H1 (cell line): ENCODE results near the gene CCDC136. TPM values are rescaled to one million over a fixed set of nuclear protein-coding genes. Genes with fewer than 3 reads are reported as not detected.

ENCODE experiments used
- CTCF ChIA-PET: fragments of 300-600 bp; sonication (Branson Sonifier 250); formaldehyde crosslinking; loops from one replicate; lab custom pipeline; 2021; ENCODE audit not compliant: partially characterized antibody; lab: Charles Lee
- POLR2A ChIA-PET: fragments of 300-600 bp; sonication (Branson Sonifier 250); formaldehyde crosslinking; loops from one replicate; lab custom pipeline; 2021; ENCODE audit warnings: inconsistent platforms; ENCODE audit not compliant: partially characterized antibody; lab: Charles Lee
- DNase-seq, 2 experiments: peaks; one replicate each; pipeline versions ENCODE4 v3.0.0 to v3.0.0-alpha.2; 2010 to 2022; ENCODE audit warnings: low spot score in 2 of 2, low read depth in 1 of 2, mixed read lengths in 1 of 2
- FAIRE-seq: peaks from 2 replicates; lab custom pipeline; 2011; peaks lifted over from hg19 to GRCh38; lab: Jason Lieb, UNC
- H2AFZ ChIP-seq: 2 replicates; pipeline ENCODE4 v1.8.1; 2012; ENCODE audit warnings: low read length, inconsistent platforms
- H2AK5ac ChIP-seq: 2 replicates; pipeline ENCODE4 v1.6.1; 2013; ENCODE audit warnings: low read depth, low read length
- H2BK120ac ChIP-seq: replicated peaks from 2 replicates; pipeline ENCODE3; 2013; ENCODE audit warnings: low read depth, low read length, inconsistent platforms
- H2BK12ac ChIP-seq: 2 replicates; pipeline ENCODE4 v1.6.1; 2013; ENCODE audit warnings: low read depth, low read length
- H2BK15ac ChIP-seq: 2 replicates; pipeline ENCODE4 v1.6.1; 2013; ENCODE audit warnings: low read length
- H2BK20ac ChIP-seq: 2 replicates; pipeline ENCODE4 v1.6.1; 2013; ENCODE audit warnings: low read length
- H2BK5ac ChIP-seq: 2 replicates; pipeline ENCODE4 v1.6.1; 2013; ENCODE audit warnings: low read depth, low read length
- H3K14ac ChIP-seq: 2 replicates; pipeline ENCODE4 v1.6.1; 2013; ENCODE audit warnings: inconsistent platforms; ENCODE audit not compliant: insufficient read length
- H3K18ac ChIP-seq: 2 replicates; pipeline ENCODE4 v1.6.1; 2013; ENCODE audit warnings: low read length; ENCODE audit errors: extremely low read depth
- H3K23ac ChIP-seq: 2 replicates; pipeline ENCODE4 v1.6.1; 2013; ENCODE audit warnings: inconsistent platforms; ENCODE audit not compliant: insufficient read length
- H3K23me2 ChIP-seq: 2 replicates; pipeline ENCODE4 v1.6.1; 2013; ENCODE audit warnings: low read depth, low read length
- H3K27ac ChIP-seq: 2 replicates; pipeline ENCODE4 v1.6.1; 2011; ENCODE audit warnings: low read depth, low read length, inconsistent platforms
- H3K27me3 ChIP-seq, 4 experiments: replicated peaks in 1 of 4; 1 replicate in 1 of 4; 2 replicates in 3 of 4; pipeline versions ENCODE4 v1.6.1 to v1.8.1; 2011 to 2013; ENCODE audit warnings: low read length in 3 of 4, mild to moderate bottlenecking in 3 of 4, inconsistent platforms in 2 of 4, mixed read lengths in 2 of 4, moderate library complexity in 1 of 4; ENCODE audit not compliant: control insufficient read depth in 3 of 4, insufficient read depth in 3 of 4; ENCODE audit errors: extremely low read depth in 1 of 4
- H3K36me3 ChIP-seq, 4 experiments: 2 replicates each; pipeline versions ENCODE4 v1.6.1 to v1.8.1; 2011 to 2013; ENCODE audit warnings: mild to moderate bottlenecking in 4 of 4, low read length in 3 of 4, moderate library complexity in 2 of 4, control low read depth in 1 of 4, inconsistent platforms in 1 of 4; ENCODE audit not compliant: insufficient read depth in 4 of 4, control insufficient read depth in 2 of 4
- H3K4ac ChIP-seq: replicated peaks from 2 replicates; pipeline ENCODE3; 2013; ENCODE audit warnings: low read length, low read depth, mixed read lengths, inconsistent platforms; ENCODE audit not compliant: insufficient read length
- H3K4me1 ChIP-seq, 4 experiments: replicated peaks in 1 of 4; 1 replicate in 1 of 4; 2 replicates in 3 of 4; pipeline versions ENCODE4 v1.6.1 to v1.8.1; 2011 to 2013; ENCODE audit warnings: low read length in 3 of 4, inconsistent platforms in 2 of 4, mixed read lengths in 1 of 4; ENCODE audit not compliant: insufficient read depth in 4 of 4, control insufficient read depth in 3 of 4
- H3K4me2 ChIP-seq, 2 experiments: 2 replicates each; pipeline versions ENCODE4 v1.6.1 to v1.8.1; 2011 to 2013; ENCODE audit warnings: low read depth in 2 of 2, low read length in 2 of 2, control low read depth in 1 of 2, inconsistent platforms in 1 of 2, mild to moderate bottlenecking in 1 of 2; ENCODE audit not compliant: insufficient read depth in 1 of 2
- H3K4me3 ChIP-seq, 4 experiments: fragments of 200-600, 300-600 bp in 1 of 4; sonication (generic), shearing (Covaris generic), sonication (Bioruptor Twin) in 1 of 4; 2 replicates each; pipeline versions ENCODE4 v1.5.1 to v1.8.1; 2011 to 2016; ENCODE audit warnings: low read length in 4 of 4, low read depth in 3 of 4, control low read depth in 2 of 4, inconsistent platforms in 2 of 4, mild to moderate bottlenecking in 2 of 4, mixed read lengths in 1 of 4, moderate library complexity in 1 of 4; ENCODE audit not compliant: insufficient read depth in 2 of 4; ENCODE audit errors: extremely low read depth in 1 of 4
- H3K56ac ChIP-seq: replicated peaks from 2 replicates; pipeline ENCODE3; 2013; ENCODE audit warnings: low read depth, mild to moderate bottlenecking, mixed read lengths, low read length, inconsistent platforms; ENCODE audit not compliant: insufficient read length
- H3K79me1 ChIP-seq: 2 replicates; pipeline ENCODE4 v1.6.1; 2013; ENCODE audit warnings: low read depth, low read length, control low read depth
- H3K79me2 ChIP-seq, 2 experiments: 2 replicates each; pipeline versions ENCODE4 v1.6.1 to v1.8.1; 2012 to 2013; ENCODE audit warnings: low read length in 2 of 2, mild to moderate bottlenecking in 2 of 2, inconsistent platforms in 1 of 2; ENCODE audit not compliant: insufficient read depth in 2 of 2, control insufficient read depth in 1 of 2
- H3K9ac ChIP-seq, 4 experiments: replicated peaks in 1 of 4; 1 replicate in 1 of 4; 2 replicates in 3 of 4; pipeline versions ENCODE4 v1.6.1 to v1.8.1; 2011 to 2013; ENCODE audit warnings: low read depth in 3 of 4, low read length in 3 of 4, control low read depth in 2 of 4, mild to moderate bottlenecking in 2 of 4, moderate library complexity in 2 of 4, inconsistent platforms in 1 of 4; ENCODE audit errors: extremely low read depth in 1 of 4
- H3K9me3 ChIP-seq, 2 experiments: 2 replicates each; pipeline versions ENCODE4 v1.6.1 to v1.8.1; 2012 to 2013; ENCODE audit warnings: mild to moderate bottlenecking in 2 of 2, moderate library complexity in 2 of 2, control low read depth in 1 of 2, inconsistent platforms in 1 of 2, low read depth in 1 of 2, low read length in 1 of 2, mixed read lengths in 1 of 2; ENCODE audit not compliant: insufficient read depth in 2 of 2
- H4K20me1 ChIP-seq, 2 experiments: replicated peaks in 1 of 2; 2 replicates each; pipeline versions ENCODE3 to v1.8.1; 2011 to 2013; ENCODE audit warnings: inconsistent platforms in 2 of 2, low read length in 2 of 2, mild to moderate bottlenecking in 1 of 2; ENCODE audit not compliant: insufficient read depth in 2 of 2, control insufficient read depth in 1 of 2
- H4K5ac ChIP-seq: 2 replicates; pipeline ENCODE4 v1.6.1; 2013; ENCODE audit warnings: low read length, low read depth, mixed read lengths, inconsistent platforms; ENCODE audit not compliant: insufficient read length
- H4K8ac ChIP-seq: 2 replicates; pipeline ENCODE4 v1.8.0; 2013; ENCODE audit warnings: mild to moderate bottlenecking, moderate library complexity, low read length, inconsistent platforms; ENCODE audit not compliant: insufficient read depth; ENCODE audit errors: extremely low read depth
- H4K91ac ChIP-seq: replicated peaks from 2 replicates; pipeline ENCODE3; 2013; ENCODE audit warnings: low read length, mixed read lengths, inconsistent platforms; ENCODE audit not compliant: insufficient read length
- RAD21 ChIP-seq, 2 experiments: IDR thresholded peaks in 1 of 2; conservative IDR thresholded peaks in 1 of 2; 2 replicates each; pipeline ENCODE4 v1.6.1; 2011; ENCODE audit warnings: low read depth in 2 of 2, low read length in 2 of 2, improper control_type of control experiment in 1 of 2, inconsistent platforms in 1 of 2, mild to moderate bottlenecking in 1 of 2, moderate library complexity in 1 of 2
- TBP ChIP-seq: IDR thresholded peaks from 2 replicates; pipeline ENCODE4 v1.6.1; 2011; ENCODE audit warnings: low read depth, low read length, improper control_type of control experiment
- WGBS, 2 experiments: shearing (Covaris generic) in 1 of 2; methylation state at CpG; one replicate each; pipeline versions ENCODE4 v1.1.6 to v1.1.7; 2013 to 2015; ENCODE audit warnings: low lambda C conversion rate in 2 of 2, mixed read lengths in 2 of 2, inconsistent platforms in 1 of 2, low coverage in 1 of 2, missing lambda C conversion rate in 1 of 2; ENCODE audit not compliant: insufficient replicate concordance in 2 of 2, insufficient coverage in 1 of 2, insufficient read length in 1 of 2; ENCODE audit errors: extremely low coverage in 1 of 2, missing lambda C conversion rate in 1 of 2; 5-methylcytosine and 5-hydroxymethylcytosine counted together
- polyA plus RNA-seq, 7 experiments: library from polyadenylated mRNA; depleted of rRNA in 3 of 7; stranded (reverse) in 5 of 7; unstranded in 2 of 7; fragments of >200 nt in 5 of 7; fragments of 200-250 nt in 2 of 7; gene quantifications; 1 replicate in 5 of 7; 2 replicates in 1 of 7; 4 replicates in 1 of 7; pipeline versions ENCODE4 v1.2.1 to v1.2.3, GENCODE V29; 2011 to 2013; ENCODE audit warnings: missing spikeins in 2 of 7, mixed read lengths in 2 of 7
- total RNA-seq: library from RNA; stranded (reverse); fragmentation: NEBNext Ultra II Directional; extraction: Animal tissue kit (Norgen Biotek cat#: 25700); gene quantifications from 2 replicates; pipeline ENCODE4 v1.2.1, GENCODE V29; 2021

The CCDC136 gene
- total and polyA plus RNA-seq, 2 of the 8 experiments (the other 6 are each of a cell fraction or from before 2014, with no cell fraction given) = 35.6 to 47.7 TPM

DNA sequence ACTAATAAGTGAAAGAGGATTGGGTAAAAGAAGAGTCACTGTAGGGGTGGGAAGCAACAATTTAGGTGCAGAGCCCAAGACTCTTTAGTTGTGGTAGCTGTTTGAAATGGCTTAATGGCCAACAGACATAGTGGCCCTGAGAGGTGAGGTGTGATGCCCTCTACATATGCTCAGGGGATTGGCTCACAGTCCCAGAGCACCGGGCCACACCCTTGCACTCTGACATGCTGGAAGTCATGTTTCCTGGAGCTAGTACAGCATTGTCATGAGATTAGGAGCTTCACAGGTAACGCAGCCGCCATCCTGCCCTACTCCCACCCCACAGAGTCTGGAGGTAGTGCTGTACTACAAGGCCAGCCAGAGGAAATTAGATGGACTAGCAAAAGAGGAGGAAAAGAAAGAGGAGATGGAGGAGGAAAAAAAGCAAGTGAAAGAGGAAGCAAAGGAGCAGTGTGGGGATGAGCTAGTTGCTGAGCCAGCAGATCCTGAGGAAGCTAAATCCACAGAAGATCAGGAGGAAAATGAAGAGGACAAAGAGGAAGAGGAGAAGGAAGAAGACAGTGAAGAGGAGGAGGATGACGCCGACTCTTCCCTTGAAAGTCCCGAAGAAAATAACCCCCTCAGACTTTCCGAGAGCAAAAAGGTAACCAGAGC, 23.6 kb downstream of the CCDC136 start:
- Histone ChIP-seq H4K5ac (no peak overlapping the region), H3K4me2 (no peak overlapping the region), H2BK15ac (no peak overlapping the region), H3K18ac (no peak overlapping the region), H3K27ac (no peak overlapping the region), H3K4ac (no peak overlapping the region), H3K56ac (no peak overlapping the region), H3K79me1 (no peaks in the 10 kb centered on the region), H3K4me3 (no peak overlapping the region), H2AK5ac (no peak overlapping the region), H3K4me1 (peaks cover 3 to 9% (median 4%) of the 10 kb centered on the region in 4 experiments; a peak in 6 of 7 replicates), H4K20me1 (no peaks in the 10 kb centered on the region)
- DNase-seq = no peak
- POLR2A ChIA-PET = interaction anchor here (0.8 kb wide), 1 partner anchor 80 kb away, joined by 3 read pairs; no protein-coding TSS in a partner anchor
- TF ChIP-seq RAD21 (IDR thresholded peaks at IDR 0.05 in 1 of 2, conservative IDR thresholded peaks at IDR 0.05 in 1 of 2; ENCODE audit: low read depth in 2 of 2, low read length in 2 of 2) (no peak), TBP (no peak)
- TF ChIP-seq, all 59 proteins: peak for 0
- Histone ChIP-seq H2BK20ac (no peak overlapping the region), H2AFZ (no peak overlapping the region), H3K23ac (no peak overlapping the region), H4K91ac (no peak overlapping the region), H2BK5ac (peak overlapping the region; percentile 56; the same call in 1 of the 2 replicates), H2BK12ac (no peak overlapping the region), H3K23me2 (no peaks in the 10 kb centered on the region), H3K27me3 (no peaks in the 10 kb centered on the region), H3K36me3 (peaks cover 0 to 23% (median 4%) of the 10 kb centered on the region in 4 experiments; a peak in 4 of 8 replicates), H4K8ac (no peak overlapping the region), H3K9me3 (no peaks in the 10 kb centered on the region), H3K14ac (no peak overlapping the region), H2BK120ac (no peak overlapping the region), H3K9ac (no peak overlapping the region), H3K79me2 (no peaks in the 10 kb centered on the region)
- CTCF ChIA-PET = interaction anchor here (0.6 to 1.6 kb wide), 5 partner anchors 12 to 79 kb away, joined by 3 to 6 read pairs (median 3); no protein-coding TSS in a partner anchor
- FAIRE-seq = no peak
- 94% methylated on average over 7 of the region's 7 CpGs; no CpG with 5 or more reads in 1 of the 2 experiments for WGBS, 2 experiments
